ENCODE results near the gene DCAKD.

- no peak for TF ChIP-seq CTCF (IDR thresholded peaks at IDR 0.05)
- TF ChIP-seq POLR2A (IDR thresholded peaks at IDR 0.05): no peak
- no peak for TF ChIP-seq EP300 (IDR thresholded peaks at IDR 0.05)
Measured at GRCh38 chr17:45090711-45091110, 39.3 kb upstream of the DCAKD start.
